HG02623 (cell line): ENCODE data around the gene MGAT3.

ENCODE experiments used
- ATAC-seq: cut with Tn5 transposase; IDR thresholded peaks from one replicate; pipeline ENCODE4 v1.9.1; 2021; ENCODE audit warnings: moderate library complexity; ENCODE audit not compliant: unreplicated experiment

Gene MGAT3

GRCh38 chr22:39427751-39428596, 28.8 kb upstream of the MGAT3 start:
- no peak for ATAC-seq

GRCh38 chr22:39428597-39429071, 28.2 kb upstream of the MGAT3 start:
- ATAC-seq, result no peak

- ATAC-seq, result no peak
These were observed 27.6 kb upstream of the MGAT3 start for GRCh38 chr22:39429186-39429585.

- ATAC-seq, result no peak
These were observed 26.8 kb upstream of the MGAT3 start for GRCh38 chr22:39429916-39430575.

GRCh38 chr22:39430576-39431150, 26.1 kb upstream of the MGAT3 start:
- no peak for ATAC-seq

GRCh38 chr22:39431216-39431801, 25.5 kb upstream of the MGAT3 start:
- ATAC-seq, result no peak

GRCh38 chr22:39431821-39432251, 25.0 kb upstream of the MGAT3 start:
- ATAC-seq, result no peak

GRCh38 chr22:39432361-39432811, 24.4 kb upstream of the MGAT3 start:
- no peak for ATAC-seq

GRCh38 chr22:39433476-39434242, 23.2 kb upstream of the MGAT3 start:
- no peak for ATAC-seq

GRCh38 chr22:39434243-39434653, 22.6 kb upstream of the MGAT3 start:
- ATAC-seq, result no peak

GRCh38 chr22:39434721-39435120, 22.1 kb upstream of the MGAT3 start:
- ATAC-seq, result no peak

GRCh38 chr22:39435616-39436015, 21.2 kb upstream of the MGAT3 start:
- no peak for ATAC-seq

- no peak for ATAC-seq
These were observed 18.8 kb upstream of the MGAT3 start for GRCh38 chr22:39437791-39438704.

GRCh38 chr22:39439170-39439569, 17.6 kb upstream of the MGAT3 start:
- ATAC-seq, result no peak

- ATAC-seq, result no peak
These were observed 13.4 kb upstream of the MGAT3 start for GRCh38 chr22:39443398-39443797.

- ATAC-seq, result no peak
These were observed 12.5 kb upstream of the MGAT3 start for GRCh38 chr22:39444247-39444800.

GRCh38 chr22:39444937-39445465, 11.8 kb upstream of the MGAT3 start:
- ATAC-seq, result no peak

- no peak for ATAC-seq
These were observed 11.1 kb upstream of the MGAT3 start for GRCh38 chr22:39445678-39446077.

GRCh38 chr22:39446239-39446721, 10.5 kb upstream of the MGAT3 start:
- no peak for ATAC-seq
